IMR-90 (cell line): ENCODE results near the gene BCL11B. TPM values are rescaled to one million over a fixed set of nuclear protein-coding genes. Genes with fewer than 3 reads are reported as not detected.

Source experiments
- ATAC-seq: fragments of 200-7000 bp; cut with Tn5 transposase; 2 replicates; pipeline ENCODE4 v1.9.1; 2020; ENCODE audit warnings: low read depth, mild to moderate bottlenecking, moderate library complexity
- BruUV-seq: library from RNA; stranded (reverse); fragments of 400-500 nt; replicated peaks from 2 replicates; lab custom pipeline; 2021; lab: Mats Ljungman, UMichigan
- CTCF ChIA-PET: fragments of 300-600 bp; formaldehyde crosslinking; extraction: SDS; loops from one replicate; lab custom pipeline; 2021; ENCODE audit warnings: antibody characterized with exemption; lab: Yijun Ruan, JAX
- POLR2A ChIA-PET: fragments of 300-600 bp; sonication (Branson Sonifier 250); formaldehyde crosslinking; loops from one replicate; lab custom pipeline; 2022; ENCODE audit warnings: antibody characterized with exemption; ENCODE audit not compliant: unreplicated experiment; lab: Charles Lee
- DNase-seq: peaks from one replicate; pipeline ENCODE4 v3.0.0; 2013
- H2AFZ ChIP-seq: replicated peaks from 2 replicates; pipeline ENCODE3; 2013; ENCODE audit warnings: low read length, mild to moderate bottlenecking; ENCODE audit not compliant: poor library complexity
- H2AK5ac ChIP-seq: 2 replicates; pipeline ENCODE4 v1.6.1; 2013; ENCODE audit warnings: low read depth, low read length, inconsistent platforms
- H2AK9ac ChIP-seq: replicated peaks from 2 replicates; pipeline ENCODE3; 2013; ENCODE audit warnings: mild to moderate bottlenecking, low read depth, low read length, moderate library complexity; ENCODE audit not compliant: poor library complexity
- H2BK120ac ChIP-seq: 2 replicates; pipeline ENCODE4 v1.6.1; 2013; ENCODE audit warnings: low read depth, low read length, inconsistent platforms
- H2BK15ac ChIP-seq: 3 replicates; pipeline ENCODE4 v1.6.1; 2013; ENCODE audit warnings: low read depth, low read length, inconsistent platforms
- H2BK20ac ChIP-seq: 2 replicates; pipeline ENCODE4 v1.6.1; 2013; ENCODE audit warnings: low read depth, mild to moderate bottlenecking, inconsistent platforms, low read length, moderate library complexity
- H2BK5ac ChIP-seq: 2 replicates; pipeline ENCODE4 v1.6.1; 2013; ENCODE audit warnings: mild to moderate bottlenecking, low read depth, low read length, inconsistent platforms; ENCODE audit not compliant: poor library complexity, severe bottlenecking
- H3K14ac ChIP-seq: replicated peaks from 2 replicates; pipeline ENCODE4 v1.6.1; 2013; ENCODE audit warnings: low read depth, low read length, inconsistent platforms
- H3K18ac ChIP-seq: 2 replicates; pipeline ENCODE4 v1.6.1; 2013; ENCODE audit warnings: low read depth, low read length, control low read depth
- H3K23ac ChIP-seq: 2 replicates; pipeline ENCODE4 v1.6.1; 2013; ENCODE audit warnings: low read depth, low read length, inconsistent platforms
- H3K27ac ChIP-seq: 2 replicates; pipeline ENCODE4 v1.5.1; 2013; ENCODE audit warnings: mild to moderate bottlenecking, control low read depth, low read length; ENCODE audit not compliant: insufficient read depth
- H3K27me3 ChIP-seq: 2 replicates; pipeline ENCODE4 v1.6.1; 2013; ENCODE audit warnings: low read length; ENCODE audit not compliant: control insufficient read depth, insufficient read depth
- H3K36me3 ChIP-seq: 2 replicates; pipeline ENCODE4 v1.6.1; 2013; ENCODE audit warnings: low read length, mixed read lengths; ENCODE audit not compliant: control insufficient read depth, insufficient read depth
- H3K4ac ChIP-seq: 2 replicates; pipeline ENCODE4 v1.6.1; 2013; ENCODE audit warnings: low read depth, low read length, inconsistent platforms
- H3K4me1 ChIP-seq: 2 replicates; pipeline ENCODE4 v1.6.1; 2013; ENCODE audit warnings: low read length, mixed read lengths; ENCODE audit not compliant: control insufficient read depth, insufficient read depth
- H3K4me2 ChIP-seq: 2 replicates; pipeline ENCODE4 v1.6.1; 2013; ENCODE audit warnings: low read depth, mild to moderate bottlenecking, control low read depth, low read length, moderate library complexity
- H3K4me3 ChIP-seq: 2 replicates; pipeline ENCODE4 v1.5.1; 2013; ENCODE audit warnings: low read depth, mild to moderate bottlenecking, control low read depth, low read length, moderate library complexity; ENCODE audit not compliant: insufficient read depth
- H3K56ac ChIP-seq: 2 replicates; pipeline ENCODE4 v1.6.1; 2013; ENCODE audit warnings: low read length, inconsistent platforms; ENCODE audit not compliant: insufficient read depth; ENCODE audit errors: extremely low read depth
- H3K79me1 ChIP-seq, 2 experiments: 2 replicates each; pipeline ENCODE4 v1.6.1; 2013; ENCODE audit warnings: low read length in 2 of 2, inconsistent platforms in 1 of 2, low read depth in 1 of 2
- H3K9ac ChIP-seq: 2 replicates; pipeline ENCODE4 v1.6.1; 2013; ENCODE audit warnings: low read depth, low read length, control low read depth
- H3K9me1 ChIP-seq: 2 replicates; pipeline ENCODE4 v1.6.1; 2013; ENCODE audit warnings: low read length, inconsistent platforms; ENCODE audit not compliant: insufficient read depth
- H3K9me3 ChIP-seq: 2 replicates; pipeline ENCODE4 v1.6.1; 2013; ENCODE audit warnings: low read length; ENCODE audit not compliant: control insufficient read depth, insufficient read depth
- H4K20me1 ChIP-seq: 2 replicates; pipeline ENCODE4 v1.6.1; 2013; ENCODE audit warnings: low read length, inconsistent platforms; ENCODE audit not compliant: insufficient read depth
- H4K5ac ChIP-seq: 2 replicates; pipeline ENCODE4 v1.6.1; 2013; ENCODE audit warnings: mild to moderate bottlenecking, low read depth, low read length, control low read depth
- H4K8ac ChIP-seq, 2 experiments: 2 replicates each; pipeline ENCODE4 v1.6.1; 2013; ENCODE audit warnings: low read depth in 2 of 2, low read length in 2 of 2, control low read depth in 1 of 2, inconsistent platforms in 1 of 2
- H4K91ac ChIP-seq: 2 replicates; pipeline ENCODE4 v1.6.1; 2013; ENCODE audit warnings: low read depth, low read length, inconsistent platforms; ENCODE audit not compliant: insufficient read depth
- CEBPB ChIP-seq: IDR thresholded peaks from 2 replicates; pipeline ENCODE4 v1.6.1; 2012; ENCODE audit warnings: low read depth, low read length, improper control_type of control experiment
- CHD1 ChIP-seq: IDR thresholded peaks from 2 replicates; pipeline ENCODE4 v1.6.1; 2012; ENCODE audit warnings: low read depth, low read length, improper control_type of control experiment
- FOS ChIP-seq: fragments of 150-350 bp; IDR thresholded peaks from 2 replicates; pipeline ENCODE4 v1.6.1; 2016; ENCODE audit warnings: low read depth, low read length
- MAFK ChIP-seq: IDR thresholded peaks from 2 replicates; pipeline ENCODE4 v1.6.1; 2012; ENCODE audit warnings: low read depth, low read length, improper control_type of control experiment
- MXI1 ChIP-seq: IDR thresholded peaks from 2 replicates; pipeline ENCODE4 v1.6.1; 2012; ENCODE audit warnings: low read depth, mild to moderate bottlenecking, low read length, moderate library complexity, borderline replicate concordance
- RAD21 ChIP-seq: IDR thresholded peaks from 2 replicates; pipeline ENCODE4 v1.6.1; 2012; ENCODE audit warnings: low read length, improper control_type of control experiment
- RCOR1 ChIP-seq: IDR thresholded peaks from 2 replicates; pipeline ENCODE4 v1.6.1; 2012; ENCODE audit warnings: mild to moderate bottlenecking, low read length, improper control_type of control experiment; ENCODE audit not compliant: insufficient replicate concordance
- SMC3 ChIP-seq: fragments of 150-350 bp; IDR thresholded peaks from 2 replicates; pipeline ENCODE4 v1.6.1; 2016; ENCODE audit warnings: low read depth, mild to moderate bottlenecking, antibody characterized with exemption, low read length, moderate library complexity
- USF2 ChIP-seq: fragments of 150-350 bp; IDR thresholded peaks from 2 replicates; pipeline ENCODE4 v1.6.1; 2017; ENCODE audit warnings: mild to moderate bottlenecking, antibody characterized with exemption, low read length, low read depth
- WGBS, 2 experiments: methylation state at CpG; one replicate each; pipeline versions ENCODE4 v1.1.5 to v1.1.7; 2013; ENCODE audit warnings: missing lambda C conversion rate in 2 of 2; ENCODE audit not compliant: insufficient read length in 1 of 2; ENCODE audit errors: extremely low coverage in 2 of 2; 5-methylcytosine and 5-hydroxymethylcytosine counted together
- dilution Hi-C: fragments of 300-500 bp; cut with HindIII; formaldehyde crosslinking; loops from one replicate; pipeline ENCODE4 v1.14.3; 2018; ENCODE audit warnings: low sequenced_read_pairs; ENCODE audit not compliant: unreplicated experiment
- in situ Hi-C: fragments of 300-500 bp; cut with MboI; formaldehyde crosslinking; loops from 3 replicates; pipeline ENCODE4 v1.14.3; 2019; ENCODE audit warnings: low sequenced_read_pairs, inconsistent platforms, mixed read lengths
- intact Hi-C: fragments of 100-400 bp; cut with micrococcal nuclease; formaldehyde crosslinking; loops from 2 replicates; pipeline ENCODE4 v1.10.0; 2022
- polyA plus RNA-seq, 3 experiments: library from polyadenylated mRNA; depleted of rRNA; stranded (reverse); fragments of >200 nt; gene quantifications; 2 replicates each; pipeline ENCODE4 v1.2.3, GENCODE V29; 2012; ENCODE audit warnings: low replicate concordance in 1 of 3
- total RNA-seq: library from RNA; depleted of rRNA; stranded (reverse); fragments of >200 nt; gene quantifications from 2 replicates; pipeline ENCODE4 v1.2.3, GENCODE V29; 2012

Gene BCL11B
- total and polyA plus RNA-seq, 2 of the 4 experiments (the other 2 are of a cell fraction) = under 0.01 TPM; not detected in 1

GRCh38 chr14:99187858-99188257 lies 84.1 kb downstream of the BCL11B start:
- no peaks in the 10 kb centered on the region for H3K79me1 ChIP-seq
- dilution Hi-C loops = no loop called here
- H3K9ac ChIP-seq = no peak overlapping the region
- no peaks in the 10 kb centered on the region for H3K27me3 ChIP-seq
- ChIA-PET CTCF (no interaction called here), POLR2A (no interaction called here)
- no peak overlapping the region for H3K23ac ChIP-seq
- no peak overlapping the region for H4K5ac ChIP-seq
- no peak overlapping the region for H4K8ac ChIP-seq
- H3K4ac ChIP-seq = no peak overlapping the region
- BruUV-seq = no TSS peak
- H3K9me3 ChIP-seq = peaks cover 32% of the 10 kb centered on the region
- H2BK20ac ChIP-seq = no peak overlapping the region
- TF ChIP-seq USF2 = no peak
- TF ChIP-seq CEBPB = no peak
- no peak for TF ChIP-seq CHD1
- TF ChIP-seq MXI1 = no peak
- TF ChIP-seq SMC3 = no peak
- TF ChIP-seq RCOR1 = no peak
- TF ChIP-seq FOS = no peak
- no peak for TF ChIP-seq RAD21
- no peak for TF ChIP-seq MAFK
- no peak overlapping the region for H3K14ac ChIP-seq
- H2BK120ac ChIP-seq = no peak overlapping the region
- no peak overlapping the region for H2BK15ac ChIP-seq
- no peaks in the 10 kb centered on the region for H3K9me1 ChIP-seq
- no peak overlapping the region for H3K56ac ChIP-seq
- no peak overlapping the region for H3K4me2 ChIP-seq
- H2AK9ac ChIP-seq = no peak overlapping the region
- DNase-seq = no peak
- no peak overlapping the region for H3K27ac ChIP-seq
- H3K4me1 ChIP-seq = no peaks in the 10 kb centered on the region
- no peak overlapping the region for H2AFZ ChIP-seq
- no peak overlapping the region for H2BK5ac ChIP-seq
- intact Hi-C loops = no loop called here
- H4K20me1 ChIP-seq = no peaks in the 10 kb centered on the region
- no peaks in the 10 kb centered on the region for H3K36me3 ChIP-seq
- H4K91ac ChIP-seq = no peak overlapping the region
- no peak overlapping the region for H3K4me3 ChIP-seq
- no CpG with 5 or more reads among the region's 8 CpGs for WGBS, 2 experiments
- H2AK5ac ChIP-seq = no peak overlapping the region
- no peak overlapping the region for H3K18ac ChIP-seq
- in situ Hi-C loops = no loop called here
- ATAC-seq = no peak
